ENCODE data around the gene QSER1. TPM values are rescaled to one million over a fixed set of nuclear protein-coding genes. Genes with fewer than 3 reads are reported as not detected.

Gene QSER1
- total and polyA plus RNA-seq, 2 donors (not counting 1 experiment from before 2014, with no cell fraction given): 9.6 to 17.2 TPM

DNA sequence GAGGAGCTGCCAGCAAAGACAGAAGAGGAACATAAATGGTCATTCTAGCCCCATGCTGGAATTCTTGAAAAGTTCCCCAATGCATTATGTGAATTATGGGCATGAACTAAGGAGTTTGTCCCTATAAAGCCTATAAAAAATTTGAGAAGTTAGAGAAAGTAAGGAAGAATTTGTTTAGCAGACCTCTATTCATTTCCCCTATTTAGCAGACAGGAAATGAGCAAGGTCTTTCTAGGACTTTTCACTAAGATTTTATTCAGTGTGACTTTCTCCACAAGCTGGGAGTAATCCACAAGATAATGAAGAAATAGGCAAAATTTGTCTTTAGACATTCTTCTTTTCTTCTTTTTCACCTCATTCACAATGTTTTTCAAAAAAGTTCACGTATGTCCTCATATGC, 42.9 kb upstream of the QSER1 start:
- H3K27me3 ChIP-seq (ENCODE audit: control insufficient read depth, insufficient read depth, low read length): no peaks in the 10 kb centered on the region
- no peak for TF ChIP-seq EZH2 (IDR thresholded peaks at IDR 0.05; ENCODE audit: low read length, missing control alignments)
- TF ChIP-seq, protein P1, sequence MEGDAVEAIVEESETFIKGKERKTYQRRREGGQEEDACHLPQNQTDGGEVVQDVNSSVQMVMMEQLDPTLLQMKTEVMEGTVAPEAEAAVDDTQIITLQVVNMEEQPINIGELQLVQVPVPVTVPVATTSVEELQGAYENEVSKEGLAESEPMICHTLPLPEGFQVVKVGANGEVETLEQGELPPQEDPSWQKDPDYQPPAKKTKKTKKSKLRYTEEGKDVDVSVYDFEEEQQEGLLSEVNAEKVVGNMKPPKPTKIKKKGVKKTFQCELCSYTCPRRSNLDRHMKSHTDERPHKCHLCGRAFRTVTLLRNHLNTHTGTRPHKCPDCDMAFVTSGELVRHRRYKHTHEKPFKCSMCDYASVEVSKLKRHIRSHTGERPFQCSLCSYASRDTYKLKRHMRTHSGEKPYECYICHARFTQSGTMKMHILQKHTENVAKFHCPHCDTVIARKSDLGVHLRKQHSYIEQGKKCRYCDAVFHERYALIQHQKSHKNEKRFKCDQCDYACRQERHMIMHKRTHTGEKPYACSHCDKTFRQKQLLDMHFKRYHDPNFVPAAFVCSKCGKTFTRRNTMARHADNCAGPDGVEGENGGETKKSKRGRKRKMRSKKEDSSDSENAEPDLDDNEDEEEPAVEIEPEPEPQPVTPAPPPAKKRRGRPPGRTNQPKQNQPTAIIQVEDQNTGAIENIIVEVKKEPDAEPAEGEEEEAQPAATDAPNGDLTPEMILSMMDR (conservative IDR thresholded peaks at IDR 0.05 in 1 of 2, IDR thresholded peaks at IDR 0.05 in 1 of 2; ENCODE audit: low read depth in 1 of 2, low read length in 2 of 2): no peak
- DNase-seq (ENCODE audit: low read depth in 2 of 2): no peak
- H3K9ac ChIP-seq (ENCODE audit: insufficient read depth, low read length): no peak overlapping the region
- no peaks in the 10 kb centered on the region for H3K4me1 ChIP-seq (ENCODE audit: control insufficient read depth, extremely low read depth, insufficient read depth, low read length)
- H3K4me2 ChIP-seq (ENCODE audit: extremely low read depth, insufficient read depth, low read length): no peak overlapping the region
- no peaks in the 10 kb centered on the region for H4K20me1 ChIP-seq (ENCODE audit: control insufficient read depth, extremely low read depth, insufficient read depth, low read length)
- H3K9me3 ChIP-seq (ENCODE audit: control insufficient read depth, insufficient read depth, low read depth, low read length): no peaks in the 10 kb centered on the region
- no peaks in the 10 kb centered on the region for H3K36me3 ChIP-seq (ENCODE audit: control insufficient read depth, insufficient read depth, low read length)
- H3K79me2 ChIP-seq (ENCODE audit: control insufficient read depth, insufficient read depth, low read length): no peaks in the 10 kb centered on the region
- H3K27ac ChIP-seq (ENCODE audit: insufficient read depth, low read length): no peak overlapping the region
- no peak overlapping the region for H3K4me3 ChIP-seq (replicated peaks in 1 of 4; ENCODE audit: control extremely low read depth in 1 of 4, insufficient read depth in 1 of 4, low read depth in 3 of 4, low read length in 4 of 4)
- no peak overlapping the region for H2AFZ ChIP-seq (ENCODE audit: low read length)

DNA sequence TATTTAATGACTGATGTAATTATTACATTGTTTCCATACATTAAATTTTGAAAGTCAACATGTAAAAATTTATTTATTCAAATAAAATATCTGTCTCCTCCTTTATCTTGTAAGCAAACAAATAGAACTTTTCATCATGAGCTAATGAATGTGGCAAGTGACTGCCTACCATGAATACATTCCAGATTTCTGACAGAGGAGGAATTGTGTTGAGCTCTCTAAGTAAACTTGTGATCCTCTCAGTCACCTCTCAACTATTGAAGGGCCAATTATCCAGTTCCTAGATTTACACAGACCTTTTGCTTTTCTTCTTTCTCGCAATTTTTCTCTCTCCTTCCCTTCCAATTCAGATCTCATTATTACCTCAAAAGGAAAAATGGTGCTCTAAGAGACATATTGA, 41.4 kb upstream of the QSER1 start:
- no peak for DNase-seq (ENCODE audit: low read depth in 2 of 2)
- TF ChIP-seq EZH2 (IDR thresholded peaks at IDR 0.05; ENCODE audit: low read length, missing control alignments): no peak
- TF ChIP-seq, protein P1 (conservative IDR thresholded peaks at IDR 0.05 in 1 of 2, IDR thresholded peaks at IDR 0.05 in 1 of 2; ENCODE audit: low read depth in 1 of 2, low read length in 2 of 2): no peak
- no peak overlapping the region for H2AFZ ChIP-seq (ENCODE audit: low read length)

DNA sequence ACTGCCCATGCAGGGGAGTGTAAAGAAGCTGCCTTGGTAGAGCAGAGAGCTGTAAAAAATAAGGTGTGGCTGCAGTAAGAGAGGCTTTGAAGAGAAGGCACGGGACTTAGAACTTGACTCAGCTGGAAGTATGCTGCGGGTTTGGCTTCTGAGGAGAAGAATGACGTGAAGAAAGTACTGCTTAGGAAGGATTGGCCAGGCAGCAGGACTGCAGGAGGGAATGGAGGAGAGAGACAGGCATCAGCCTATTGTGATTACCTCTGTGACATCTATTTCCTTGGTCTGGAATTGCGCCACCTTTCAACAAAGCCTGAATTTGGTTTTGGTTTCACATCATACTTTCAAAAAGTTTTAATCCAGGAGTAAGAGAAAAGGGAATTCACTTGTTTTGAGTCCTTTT, 40.4 kb upstream of the QSER1 start:
- DNase-seq (ENCODE audit: low read depth in 2 of 2): peak; percentile 30 to 72
- H3K79me2 ChIP-seq (ENCODE audit: control insufficient read depth, insufficient read depth, low read length): no peaks in the 10 kb centered on the region

More for the DNA sequence above, 41.4 kb upstream of the QSER1 start:
- Histone ChIP-seq H3K79me2 (ENCODE audit: control insufficient read depth, insufficient read depth, low read length) (no peaks in the 10 kb centered on the region), H3K9me3 (ENCODE audit: control insufficient read depth, insufficient read depth, low read depth, low read length) (no peaks in the 10 kb centered on the region), H3K9ac (ENCODE audit: insufficient read depth, low read length) (no peak overlapping the region), H4K20me1 (ENCODE audit: control insufficient read depth, extremely low read depth, insufficient read depth, low read length) (no peaks in the 10 kb centered on the region), H3K36me3 (ENCODE audit: control insufficient read depth, insufficient read depth, low read length) (no peaks in the 10 kb centered on the region), H3K4me2 (ENCODE audit: extremely low read depth, insufficient read depth, low read length) (no peak overlapping the region), H3K27ac (ENCODE audit: insufficient read depth, low read length) (no peak overlapping the region), H3K27me3 (ENCODE audit: control insufficient read depth, insufficient read depth, low read length) (no peaks in the 10 kb centered on the region), H3K4me3 (replicated peaks in 1 of 4; ENCODE audit: control extremely low read depth in 1 of 4, insufficient read depth in 1 of 4, low read depth in 3 of 4, low read length in 4 of 4) (no peak overlapping the region), H3K4me1 (ENCODE audit: control insufficient read depth, extremely low read depth, insufficient read depth, low read length) (no peaks in the 10 kb centered on the region)

More for the DNA sequence above, 40.4 kb upstream of the QSER1 start:
- H3K4me3 ChIP-seq (replicated peaks in 1 of 4; ENCODE audit: control extremely low read depth in 1 of 4, insufficient read depth in 1 of 4, low read depth in 3 of 4, low read length in 4 of 4): no peak overlapping the region
- H3K9ac ChIP-seq (ENCODE audit: insufficient read depth, low read length): no peak overlapping the region
- H3K36me3 ChIP-seq (ENCODE audit: control insufficient read depth, insufficient read depth, low read length): no peaks in the 10 kb centered on the region
- H3K4me1 ChIP-seq (ENCODE audit: control insufficient read depth, extremely low read depth, insufficient read depth, low read length): no peaks in the 10 kb centered on the region
- no peaks in the 10 kb centered on the region for H4K20me1 ChIP-seq (ENCODE audit: control insufficient read depth, extremely low read depth, insufficient read depth, low read length)
- H2AFZ ChIP-seq (ENCODE audit: low read length): peak overlapping the region; percentile 52
- TF ChIP-seq EZH2 (IDR thresholded peaks at IDR 0.05; ENCODE audit: low read length, missing control alignments): no peak
- TF ChIP-seq, protein P1 (conservative IDR thresholded peaks at IDR 0.05 in 1 of 2, IDR thresholded peaks at IDR 0.05 in 1 of 2; ENCODE audit: low read depth in 1 of 2, low read length in 2 of 2): no peak
- no peaks in the 10 kb centered on the region for H3K27me3 ChIP-seq (ENCODE audit: control insufficient read depth, insufficient read depth, low read length)
- H3K4me2 ChIP-seq (ENCODE audit: extremely low read depth, insufficient read depth, low read length): peak overlapping the region; percentile 29
- no peak overlapping the region for H3K27ac ChIP-seq (ENCODE audit: insufficient read depth, low read length)
- no peaks in the 10 kb centered on the region for H3K9me3 ChIP-seq (ENCODE audit: control insufficient read depth, insufficient read depth, low read depth, low read length)
